Upper lobe of left lung (tissue), 4 donors: ENCODE measurements around the gene TRMT61B.

Source experiments
- CTCF ChIP-seq, 6 experiments: fragments of 450-650 bp in 4 of 6; fragments of 200-600 bp in 2 of 6; sonication (generic) in 2 of 6; IDR thresholded peaks; one replicate each; pipeline ENCODE4 v1.5.1; 2016 to 2019; ENCODE audit warnings: antibody characterized with exemption in 6 of 6
- EP300 ChIP-seq, 4 donors: sonication (generic); formaldehyde crosslinking; IDR thresholded peaks; one replicate each; pipeline ENCODE4 v1.5.1; 2017; ENCODE audit warnings: antibody characterized with exemption in 4 of 4, control low read depth in 2 of 4
- POLR2A ChIP-seq, 4 donors: fragments of 450-650 bp; IDR thresholded peaks; one replicate each; pipeline ENCODE4 v1.5.1; 2016 to 2017; ENCODE audit warnings: antibody characterized with exemption in 4 of 4, mild to moderate bottlenecking in 2 of 4
- POLR2AphosphoS5 ChIP-seq, 2 donors: sonication (generic); formaldehyde crosslinking; IDR thresholded peaks; one replicate each; pipeline ENCODE4 v1.5.1; 2017; ENCODE audit warnings: antibody characterized with exemption in 2 of 2

GRCh38 chr2:28905533-28905932 lies 35.4 kb upstream of the TRMT61B start:
- TF ChIP-seq CTCF (IDR thresholded peaks at IDR 0.05) (no peak), POLR2AphosphoS5 (IDR thresholded peaks at IDR 0.05) (no peak), POLR2A (IDR thresholded peaks at IDR 0.05) (no peak), EP300 (IDR thresholded peaks at IDR 0.05) (no peak)
